Activated naive CD4-positive, alpha-beta T cell treated with anti-CD3 and anti-CD28 coated beads for 36 hours (primary cell): ENCODE results near the gene GRM1. TPM values are rescaled to one million over a fixed set of nuclear protein-coding genes. Genes with fewer than 3 reads are reported as not detected.

ENCODE experiments used
- CTCF ChIA-PET: fragments of 350-600 bp; sonication (Branson Sonifier 250); formaldehyde crosslinking; loops from one replicate; lab custom pipeline; 2021; ENCODE audit warnings: antibody characterized with exemption; lab: Charles Lee
- DNase-seq: peaks from one replicate; pipeline ENCODE4 v3.0.0-alpha.2; 2020
- H3K27ac Mint-ChIP-seq: one replicate; pipeline ENCODE4 v1.8.0; 2021; ENCODE audit warnings: mild to moderate bottlenecking, mixed read lengths
- H3K27me3 Mint-ChIP-seq: one replicate; pipeline ENCODE4 v1.8.0; 2021; ENCODE audit warnings: low read depth, mixed read lengths
- H3K36me3 Mint-ChIP-seq: one replicate; pipeline ENCODE4 v1.8.0; 2021; ENCODE audit warnings: low read depth, mixed read lengths
- H3K4me1 Mint-ChIP-seq: one replicate; pipeline ENCODE4 v1.8.0; 2021; ENCODE audit warnings: low read depth, mixed read lengths
- H3K4me3 Mint-ChIP-seq: one replicate; pipeline ENCODE4 v1.8.0; 2021; ENCODE audit warnings: mild to moderate bottlenecking, moderate library complexity, mixed read lengths
- H3K9me3 Mint-ChIP-seq: one replicate; pipeline ENCODE4 v1.8.0; 2021; ENCODE audit warnings: mixed read lengths
- intact Hi-C: fragments of 100-400 bp; cut with micrococcal nuclease; formaldehyde crosslinking; loops from one replicate; pipeline ENCODE4 v1.15.1; 2023
- total RNA-seq, 2 experiments: library from RNA; stranded (reverse); gene quantifications; one replicate each; pipeline ENCODE4 v1.2.3, GENCODE V29; 2021

The GRM1 gene
- total RNA-seq, 2 experiments from 2014 or later: not detected

GRCh38 chr6:146352163-146352562 lies 323.3 kb downstream of the GRM1 start:
- Mint-ChIP-seq H3K4me1 (no peaks in the 10 kb centered on the region), H3K27me3 (peaks cover 3% of the 10 kb centered on the region), H3K36me3 (no peaks in the 10 kb centered on the region), H3K9me3 (no peaks in the 10 kb centered on the region), H3K27ac (no peak overlapping the region), H3K4me3 (no peak overlapping the region)
- CTCF ChIA-PET: no interaction called here
- DNase-seq: no peak
- intact Hi-C loops: no loop called here

- no peak for DNase-seq
- intact Hi-C loops: no loop called here
- Mint-ChIP-seq H3K4me1 (no peaks in the 10 kb centered on the region), H3K27ac (no peak overlapping the region), H3K9me3 (no peaks in the 10 kb centered on the region), H3K4me3 (no peak overlapping the region), H3K36me3 (no peaks in the 10 kb centered on the region), H3K27me3 (peaks cover 3% of the 10 kb centered on the region)
- CTCF ChIA-PET: interaction anchor here (0.6 kb wide), 1 partner anchor 18 kb away, joined by 3 read pairs; no protein-coding TSS in a partner anchor
These were observed 325.6 kb downstream of the GRM1 start for GRCh38 chr6:146354451-146354850.

- intact Hi-C loops: no loop called here
- H3K27ac Mint-ChIP-seq: no peak overlapping the region
These were observed 326.7 kb downstream of the GRM1 start for GRCh38 chr6:146355521-146356100.

GRCh38 chr6:146357578-146358430 lies 328.9 kb downstream of the GRM1 start:
- intact Hi-C loops: no loop called here
- peak; percentile 11 for DNase-seq
- Mint-ChIP-seq H3K9me3 (no peaks in the 10 kb centered on the region), H3K27ac (no peak overlapping the region), H3K4me3 (no peak overlapping the region), H3K4me1 (no peaks in the 10 kb centered on the region), H3K36me3 (no peaks in the 10 kb centered on the region), H3K27me3 (peaks cover 3% of the 10 kb centered on the region)
- CTCF ChIA-PET: no interaction called here

More at GRCh38 chr6:146355521-146356100, 326.7 kb downstream of the GRM1 start:
- Mint-ChIP-seq H3K27me3 (peaks cover 3% of the 10 kb centered on the region), H3K4me3 (no peak overlapping the region), H3K36me3 (no peaks in the 10 kb centered on the region), H3K4me1 (no peaks in the 10 kb centered on the region), H3K9me3 (no peaks in the 10 kb centered on the region)
- no peak for DNase-seq
- CTCF ChIA-PET: interaction anchor here (0.5 kb wide), 1 partner anchor 16 kb away, joined by 3 read pairs; no protein-coding TSS in a partner anchor

- intact Hi-C loops: no loop called here
- H3K27me3 Mint-ChIP-seq: peaks cover 3% of the 10 kb centered on the region
- DNase-seq: no peak
- no peaks in the 10 kb centered on the region for H3K9me3 Mint-ChIP-seq
- CTCF ChIA-PET: no interaction called here
- H3K4me1 Mint-ChIP-seq: no peaks in the 10 kb centered on the region
- no peak overlapping the region for H3K27ac Mint-ChIP-seq
- H3K36me3 Mint-ChIP-seq: no peaks in the 10 kb centered on the region
- no peak overlapping the region for H3K4me3 Mint-ChIP-seq
These were observed 329.7 kb downstream of the GRM1 start for GRCh38 chr6:146358431-146359046.

- H3K4me3 Mint-ChIP-seq: no peak overlapping the region
- intact Hi-C loops: no loop called here
- no peaks in the 10 kb centered on the region for H3K9me3 Mint-ChIP-seq
- H3K36me3 Mint-ChIP-seq: no peaks in the 10 kb centered on the region
- no peak for DNase-seq
- no peaks in the 10 kb centered on the region for H3K4me1 Mint-ChIP-seq
- peaks cover 3% of the 10 kb centered on the region for H3K27me3 Mint-ChIP-seq
- H3K27ac Mint-ChIP-seq: no peak overlapping the region
- CTCF ChIA-PET: interaction anchor here (0.7 kb wide), 1 partner anchor 27 kb away, joined by 3 read pairs; no protein-coding TSS in a partner anchor
These were observed 330.3 kb downstream of the GRM1 start for GRCh38 chr6:146359131-146359530.

- CTCF ChIA-PET: no interaction called here
- Mint-ChIP-seq H3K9me3 (no peaks in the 10 kb centered on the region), H3K36me3 (no peaks in the 10 kb centered on the region), H3K27ac (no peak overlapping the region), H3K4me3 (no peak overlapping the region), H3K4me1 (no peaks in the 10 kb centered on the region), H3K27me3 (no peaks in the 10 kb centered on the region)
- intact Hi-C loops: no loop called here
- DNase-seq: no peak
These were observed 332.5 kb downstream of the GRM1 start for GRCh38 chr6:146361128-146361924.

GRCh38 chr6:146363838-146364607 lies 335.2 kb downstream of the GRM1 start:
- DNase-seq: no peak
- CTCF ChIA-PET: no interaction called here
- no peak overlapping the region for H3K4me3 Mint-ChIP-seq
- no peak overlapping the region for H3K27ac Mint-ChIP-seq
- no peaks in the 10 kb centered on the region for H3K27me3 Mint-ChIP-seq
- intact Hi-C loops: no loop called here
- H3K4me1 Mint-ChIP-seq: no peaks in the 10 kb centered on the region
- H3K36me3 Mint-ChIP-seq: no peaks in the 10 kb centered on the region
- no peaks in the 10 kb centered on the region for H3K9me3 Mint-ChIP-seq

GRCh38 chr6:146364816-146365594 lies 336.1 kb downstream of the GRM1 start:
- CTCF ChIA-PET: no interaction called here
- Mint-ChIP-seq H3K4me1 (no peaks in the 10 kb centered on the region), H3K9me3 (no peaks in the 10 kb centered on the region), H3K36me3 (no peaks in the 10 kb centered on the region), H3K27me3 (no peaks in the 10 kb centered on the region), H3K4me3 (no peak overlapping the region), H3K27ac (no peak overlapping the region)
- intact Hi-C loops: no loop called here
- no peak for DNase-seq

GRCh38 chr6:146367061-146367460 lies 338.2 kb downstream of the GRM1 start:
- no peak for DNase-seq
- H3K4me1 Mint-ChIP-seq: no peaks in the 10 kb centered on the region
- H3K36me3 Mint-ChIP-seq: no peaks in the 10 kb centered on the region
- intact Hi-C loops: no loop called here
- no peaks in the 10 kb centered on the region for H3K9me3 Mint-ChIP-seq
- H3K27me3 Mint-ChIP-seq: no peaks in the 10 kb centered on the region
- no peak overlapping the region for H3K27ac Mint-ChIP-seq
- CTCF ChIA-PET: interaction anchor here (0.6 kb wide), 1 partner anchor 20 kb away, joined by 5 read pairs; no protein-coding TSS in a partner anchor
- no peak overlapping the region for H3K4me3 Mint-ChIP-seq

GRCh38 chr6:146369866-146370265 lies 341.0 kb downstream of the GRM1 start:
- H3K27ac Mint-ChIP-seq: no peak overlapping the region
- CTCF ChIA-PET: interaction anchor here (0.7 kb wide), 1 partner anchor 331 kb away, joined by 3 read pairs; no protein-coding TSS in a partner anchor
- intact Hi-C loops: no loop called here

More at GRCh38 chr6:146369866-146370265, 341.0 kb downstream of the GRM1 start:
- DNase-seq: no peak
- Mint-ChIP-seq H3K27me3 (peaks cover 2% of the 10 kb centered on the region), H3K4me3 (no peak overlapping the region), H3K9me3 (no peaks in the 10 kb centered on the region), H3K36me3 (no peaks in the 10 kb centered on the region), H3K4me1 (no peaks in the 10 kb centered on the region)
